ENCODE results near the gene SDC1. TPM values are rescaled to one million over a fixed set of nuclear protein-coding genes. Genes with fewer than 3 reads are reported as not detected.

SDC1 gene
- total RNA-seq, 3 donors from 2014 or later: 65.3 to 170 (median 162) TPM

DNA sequence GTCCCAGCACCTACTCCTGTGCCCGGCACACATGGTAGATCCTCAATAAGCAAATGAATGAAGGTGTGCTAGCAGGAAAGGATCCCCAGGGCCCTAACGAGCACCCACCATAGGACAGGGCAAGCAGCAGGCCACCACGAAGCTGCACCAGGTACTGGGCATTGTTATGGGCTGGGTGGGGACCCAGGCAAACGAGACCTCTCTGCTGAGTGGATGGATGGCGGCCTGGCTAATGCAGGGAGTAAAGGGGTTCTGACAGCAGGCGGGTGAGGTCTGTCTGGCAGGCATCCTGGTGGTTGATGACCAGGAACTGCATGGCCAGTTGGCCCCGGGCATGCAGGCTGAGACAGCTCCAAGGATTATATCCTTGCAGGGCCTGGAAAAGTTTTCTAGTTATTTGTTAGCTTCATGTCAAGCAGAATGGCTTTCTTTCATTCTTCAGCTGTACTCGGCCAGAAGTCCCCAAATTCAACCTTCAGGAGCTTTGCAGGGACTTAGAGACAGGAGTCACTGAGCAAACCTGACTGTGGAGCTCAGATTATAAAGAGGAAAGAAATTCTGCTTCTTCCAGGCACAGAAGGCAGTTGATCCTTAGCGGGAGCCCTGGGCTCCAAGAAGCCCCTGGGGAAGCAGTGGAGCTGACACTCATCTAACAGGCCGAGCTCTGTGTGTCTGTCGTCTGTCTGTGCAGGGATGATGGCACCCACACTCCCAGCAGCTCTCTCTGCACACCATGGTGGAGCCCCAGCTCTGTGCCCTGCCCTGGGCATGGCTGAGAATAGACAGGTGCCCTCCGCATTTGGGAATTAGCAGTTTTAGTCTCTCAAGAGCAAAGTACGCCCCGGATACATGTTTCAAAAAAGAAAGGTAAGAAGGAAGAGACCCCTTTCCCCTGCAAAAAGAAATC lies 51.2 kb downstream of the SDC1 start:
- TF ChIP-seq, protein P1, sequence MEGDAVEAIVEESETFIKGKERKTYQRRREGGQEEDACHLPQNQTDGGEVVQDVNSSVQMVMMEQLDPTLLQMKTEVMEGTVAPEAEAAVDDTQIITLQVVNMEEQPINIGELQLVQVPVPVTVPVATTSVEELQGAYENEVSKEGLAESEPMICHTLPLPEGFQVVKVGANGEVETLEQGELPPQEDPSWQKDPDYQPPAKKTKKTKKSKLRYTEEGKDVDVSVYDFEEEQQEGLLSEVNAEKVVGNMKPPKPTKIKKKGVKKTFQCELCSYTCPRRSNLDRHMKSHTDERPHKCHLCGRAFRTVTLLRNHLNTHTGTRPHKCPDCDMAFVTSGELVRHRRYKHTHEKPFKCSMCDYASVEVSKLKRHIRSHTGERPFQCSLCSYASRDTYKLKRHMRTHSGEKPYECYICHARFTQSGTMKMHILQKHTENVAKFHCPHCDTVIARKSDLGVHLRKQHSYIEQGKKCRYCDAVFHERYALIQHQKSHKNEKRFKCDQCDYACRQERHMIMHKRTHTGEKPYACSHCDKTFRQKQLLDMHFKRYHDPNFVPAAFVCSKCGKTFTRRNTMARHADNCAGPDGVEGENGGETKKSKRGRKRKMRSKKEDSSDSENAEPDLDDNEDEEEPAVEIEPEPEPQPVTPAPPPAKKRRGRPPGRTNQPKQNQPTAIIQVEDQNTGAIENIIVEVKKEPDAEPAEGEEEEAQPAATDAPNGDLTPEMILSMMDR (IDR thresholded peaks at IDR 0.05): no peak
- H3K4me3 ChIP-seq: no peak overlapping the region
- H3K9me3 ChIP-seq: no peaks in the 10 kb centered on the region
- ATAC-seq: no peak
- intact Hi-C loops (cut with DNase I, micrococcal nuclease): no loop called here
- no peak for DNase-seq
- peaks cover 12% of the 10 kb centered on the region for H3K4me1 ChIP-seq (ENCODE audit: low read depth)
- no peaks in the 10 kb centered on the region for H3K36me3 ChIP-seq (ENCODE audit: low read depth)

DNA sequence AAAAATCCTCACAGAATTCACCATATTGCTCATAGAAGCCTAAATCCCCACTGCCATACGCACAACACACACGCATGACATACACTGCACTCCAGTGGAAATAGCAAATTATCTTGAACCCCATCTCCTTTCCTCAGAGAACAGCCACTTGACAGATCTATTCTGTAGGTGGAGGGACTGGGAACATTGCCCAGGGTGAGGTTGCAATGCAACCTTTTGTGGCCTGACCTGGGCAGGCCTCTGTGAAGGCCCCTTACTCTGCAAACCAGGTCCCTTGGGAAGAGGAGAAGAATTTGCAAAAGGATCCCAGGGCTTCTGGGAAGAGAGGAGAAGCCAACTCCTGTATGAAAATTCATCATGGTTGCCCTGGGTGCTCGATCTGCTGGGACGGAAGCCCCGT lies 51.9 kb downstream of the SDC1 start:
- Histone ChIP-seq H3K4me1 (ENCODE audit: low read depth) (peaks cover 11% of the 10 kb centered on the region), H3K36me3 (ENCODE audit: low read depth) (no peaks in the 10 kb centered on the region), H3K9me3 (no peaks in the 10 kb centered on the region), H3K4me3 (no peak overlapping the region)
- TF ChIP-seq, protein P1 (IDR thresholded peaks at IDR 0.05): no peak
- DNase-seq: no peak
- intact Hi-C loops (cut with DNase I, micrococcal nuclease): no loop called here
- no peak for ATAC-seq

DNA sequence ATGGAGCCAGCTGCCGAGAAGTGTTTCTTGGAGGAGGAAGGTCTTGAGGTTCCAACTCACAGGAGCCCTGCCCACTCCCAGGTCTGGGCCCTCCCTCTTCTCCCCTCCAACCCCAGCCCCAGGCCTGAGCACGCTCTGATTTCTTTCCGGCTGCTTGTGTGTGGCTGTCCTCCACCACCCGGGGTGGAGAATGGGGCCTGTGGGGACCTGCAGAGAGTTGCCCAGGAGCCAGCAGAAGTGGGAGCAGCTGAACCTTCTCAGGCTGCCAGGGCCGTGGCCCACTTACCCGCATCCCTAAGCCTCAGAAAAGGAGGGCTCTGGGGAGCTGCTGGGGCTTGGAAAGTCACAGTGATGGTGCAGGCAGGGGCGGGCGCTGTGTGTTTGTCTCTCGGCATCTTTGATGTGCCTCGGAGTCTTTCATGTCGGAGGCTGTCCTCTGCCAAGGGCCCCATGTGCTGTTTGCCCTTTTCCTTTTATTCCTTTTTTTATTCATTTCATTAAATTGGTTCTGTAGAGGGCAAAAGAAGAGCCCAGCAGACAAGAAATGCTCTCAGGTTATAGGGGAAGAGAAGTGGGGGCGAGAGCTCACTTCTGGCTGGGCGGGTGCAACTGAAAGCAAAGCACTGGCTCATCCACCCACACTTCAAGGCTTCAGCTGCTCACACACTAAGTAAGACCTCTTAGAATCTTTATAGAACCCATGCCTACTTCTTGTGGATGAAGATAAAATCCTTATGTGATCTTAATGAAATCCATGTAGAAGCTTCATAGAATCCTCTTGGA lies 52.5 kb downstream of the SDC1 start:
- DNase-seq (no peak), ATAC-seq (no peak)
- intact Hi-C loops (cut with DNase I, micrococcal nuclease): no loop called here
- no peaks in the 10 kb centered on the region for H3K36me3 ChIP-seq (ENCODE audit: low read depth)
- H3K4me1 ChIP-seq (ENCODE audit: low read depth): peaks cover 9% of the 10 kb centered on the region
- H3K4me3 ChIP-seq: no peak overlapping the region
- TF ChIP-seq, protein P1 (IDR thresholded peaks at IDR 0.05): no peak
- H3K9me3 ChIP-seq: no peaks in the 10 kb centered on the region

DNA sequence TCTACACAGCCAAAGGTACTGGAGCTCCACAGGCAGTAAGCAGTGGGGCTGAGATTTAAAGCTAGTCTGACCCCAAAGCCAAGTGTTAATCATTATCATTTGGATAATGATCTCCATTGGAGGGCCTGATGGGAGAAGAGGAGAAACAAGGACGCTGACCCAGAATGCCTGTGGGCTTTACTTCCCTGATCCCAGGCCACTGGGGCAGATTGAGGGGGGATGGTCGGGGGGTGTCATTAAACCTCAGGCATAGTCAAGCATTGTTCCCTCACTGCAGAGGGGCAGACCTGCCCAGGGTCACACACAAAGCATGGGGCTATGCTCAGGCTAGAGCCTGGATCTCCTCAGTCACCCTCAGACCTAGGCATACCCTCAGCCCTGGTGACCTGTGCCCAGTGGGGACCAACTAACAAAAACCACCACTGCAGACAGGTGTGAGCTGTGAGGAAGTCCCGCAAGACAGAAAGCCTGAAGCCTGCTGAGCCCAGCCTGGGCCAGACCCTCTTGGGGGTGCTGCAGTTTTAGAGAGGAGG lies 53.4 kb downstream of the SDC1 start:
- Histone ChIP-seq H3K9me3 (no peaks in the 10 kb centered on the region), H3K36me3 (ENCODE audit: low read depth) (no peaks in the 10 kb centered on the region), H3K4me3 (no peak overlapping the region), H3K4me1 (ENCODE audit: low read depth) (peaks cover 9% of the 10 kb centered on the region)
- TF ChIP-seq, protein P1 (IDR thresholded peaks at IDR 0.05): no peak
- ATAC-seq (no peak), DNase-seq (no peak)
- intact Hi-C loops (cut with DNase I, micrococcal nuclease): no loop called here

DNA sequence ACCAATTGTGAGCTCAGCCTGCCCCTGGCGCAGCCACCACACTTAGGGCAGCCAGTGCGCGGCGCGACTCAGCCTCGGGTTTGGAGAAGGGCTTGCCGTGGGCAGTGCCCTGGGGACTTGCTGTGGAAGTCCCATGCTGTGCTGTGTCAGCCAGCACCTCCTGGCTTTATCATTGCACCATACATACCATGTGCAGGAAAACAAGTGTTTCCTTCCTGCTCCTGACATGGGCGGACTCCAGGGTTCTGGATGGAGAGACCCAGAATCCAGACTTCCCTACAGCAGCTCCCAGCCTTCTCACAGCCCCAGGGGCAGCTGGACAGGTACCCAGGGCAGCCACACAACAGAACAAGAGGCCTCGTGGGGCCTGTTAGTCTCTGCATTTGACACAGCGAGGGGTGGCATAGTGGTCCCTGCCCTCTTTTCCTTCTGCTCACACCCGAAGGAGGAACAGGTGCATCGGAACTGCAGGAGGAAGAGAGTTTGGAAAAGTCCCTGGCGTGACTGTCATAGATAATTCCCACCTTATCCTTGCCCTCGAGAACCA lies 54.2 kb downstream of the SDC1 start:
- no peak overlapping the region for H3K4me3 ChIP-seq
- peak in 1 of 3 donors; percentile 29 for DNase-seq

More for the DNA sequence above, 54.2 kb downstream of the SDC1 start:
- Histone ChIP-seq H3K9me3 (no peaks in the 10 kb centered on the region), H3K36me3 (ENCODE audit: low read depth) (no peaks in the 10 kb centered on the region), H3K4me1 (ENCODE audit: low read depth) (peaks cover 9% of the 10 kb centered on the region)
- TF ChIP-seq, protein P1 (IDR thresholded peaks at IDR 0.05): no peak
- intact Hi-C loops (cut with DNase I, micrococcal nuclease): no loop called here
- ATAC-seq: no peak

Measured in mucosa of descending colon (tissue), 3 donors.